Liver (tissue), 9 donors: ENCODE data around the gene SYCP2. TPM values are rescaled to one million over a fixed set of nuclear protein-coding genes. Genes with fewer than 3 reads are reported as not detected.

Experiments used
- DNase-seq: peaks from one replicate; pipeline ENCODE4 v3.0.0-alpha.2; 2017; ENCODE audit warnings: low spot score
- H3K27ac ChIP-seq, 2 donors: one replicate each; pipeline ENCODE4 v1.7.0; 2013; ENCODE audit warnings: inconsistent platforms in 2 of 2, low read length in 2 of 2, control low read depth in 1 of 2, low read depth in 1 of 2, mild to moderate bottlenecking in 1 of 2
- H3K27me3 ChIP-seq, 4 donors: one replicate each; pipeline versions ENCODE4 v1.6.1 to v1.7.0; 2013; ENCODE audit warnings: low read length in 3 of 4, inconsistent platforms in 1 of 4, mild to moderate bottlenecking in 1 of 4, moderate library complexity in 1 of 4; ENCODE audit not compliant: control insufficient read depth in 4 of 4, insufficient read depth in 4 of 4
- H3K36me3 ChIP-seq, 4 donors: one replicate each; pipeline versions ENCODE4 v1.6.1 to v1.7.0; 2013; ENCODE audit warnings: low read length in 3 of 4, mild to moderate bottlenecking in 3 of 4, low read depth in 1 of 4, moderate library complexity in 1 of 4; ENCODE audit not compliant: control insufficient read depth in 4 of 4, insufficient read depth in 3 of 4
- H3K4me1 ChIP-seq, 4 donors: one replicate each; pipeline versions ENCODE4 v1.6.1 to v1.7.0; 2013; ENCODE audit warnings: low read length in 3 of 4, mild to moderate bottlenecking in 3 of 4, moderate library complexity in 1 of 4; ENCODE audit not compliant: control insufficient read depth in 4 of 4, insufficient read depth in 4 of 4
- H3K4me3 ChIP-seq, 3 donors: one replicate each; pipeline versions ENCODE4 v1.6.1 to v1.7.0; 2013; ENCODE audit warnings: low read length in 3 of 3, control low read depth in 1 of 3, low read depth in 1 of 3, mild to moderate bottlenecking in 1 of 3
- H3K9ac ChIP-seq, 2 donors: one replicate each; pipeline ENCODE4 v1.7.0; 2013; ENCODE audit warnings: low read length in 2 of 2, mild to moderate bottlenecking in 2 of 2, moderate library complexity in 2 of 2, control low read depth in 1 of 2, low read depth in 1 of 2
- H3K9me3 ChIP-seq, 4 donors: one replicate each; pipeline versions ENCODE4 v1.6.1 to v1.7.0; 2013; ENCODE audit warnings: low read length in 3 of 4; ENCODE audit not compliant: control insufficient read depth in 4 of 4
- EGR1 ChIP-seq, 2 donors: IDR thresholded peaks; 2 replicates each; pipeline ENCODE4 v1.6.1; 2016 to 2018; ENCODE audit warnings: antibody characterized with exemption in 2 of 2, low read depth in 2 of 2
- FOXA1 ChIP-seq: IDR thresholded peaks from 2 replicates; pipeline ENCODE4 v1.6.1; 2016; ENCODE audit warnings: antibody characterized with exemption
- FOXA2 ChIP-seq: IDR thresholded peaks from 2 replicates; pipeline ENCODE4 v1.6.1; 2016; ENCODE audit warnings: antibody characterized with exemption
- GABPA ChIP-seq, 2 donors: IDR thresholded peaks in 1 of 2; conservative IDR thresholded peaks in 1 of 2; 2 replicates each; pipeline ENCODE4 v1.6.1; 2016; ENCODE audit warnings: antibody characterized with exemption in 2 of 2, mild to moderate bottlenecking in 1 of 2, moderate library complexity in 1 of 2
- HNF4A ChIP-seq, 2 donors: conservative IDR thresholded peaks; 2 replicates each; pipeline ENCODE4 v1.6.1; 2016; ENCODE audit warnings: antibody characterized with exemption in 2 of 2, mild to moderate bottlenecking in 2 of 2
- HNF4G ChIP-seq: IDR thresholded peaks from 2 replicates; pipeline ENCODE4 v1.6.1; 2016; ENCODE audit warnings: antibody characterized with exemption
- JUND ChIP-seq, 2 donors: IDR thresholded peaks; 2 replicates each; pipeline ENCODE4 v1.6.1; 2016; ENCODE audit warnings: antibody characterized with exemption in 2 of 2
- NR2F2 ChIP-seq: IDR thresholded peaks from 2 replicates; pipeline ENCODE4 v1.6.1; 2016; ENCODE audit warnings: antibody characterized with exemption
- RAD21 ChIP-seq, 2 donors: IDR thresholded peaks; 2 replicates each; pipeline ENCODE4 v1.6.1; 2016; ENCODE audit warnings: antibody characterized with exemption in 2 of 2, mild to moderate bottlenecking in 2 of 2
- REST ChIP-seq: IDR thresholded peaks from 2 replicates; pipeline ENCODE4 v1.6.1; 2016; ENCODE audit warnings: antibody characterized with exemption, mild to moderate bottlenecking
- RXRA ChIP-seq, 2 donors: IDR thresholded peaks; 2 replicates each; pipeline ENCODE4 v1.6.1; 2017 to 2018; ENCODE audit warnings: antibody characterized with exemption in 2 of 2, mild to moderate bottlenecking in 1 of 2
- SP1 ChIP-seq: IDR thresholded peaks from 2 replicates; pipeline ENCODE4 v1.6.1; 2018; ENCODE audit warnings: antibody characterized with exemption, mild to moderate bottlenecking
- TAF1 ChIP-seq: conservative IDR thresholded peaks from 2 replicates; pipeline ENCODE4 v1.6.1; 2016; ENCODE audit warnings: antibody characterized with exemption, mild to moderate bottlenecking
- YY1 ChIP-seq: IDR thresholded peaks from 2 replicates; pipeline ENCODE4 v1.6.1; 2016; ENCODE audit warnings: antibody characterized with exemption, mild to moderate bottlenecking
- WGBS: extraction: QIAGEN DNeasy Blood & Tissue Kit; methylation state at CpG from one replicate; pipeline ENCODE4 v1.1.7; 2013; 5-methylcytosine and 5-hydroxymethylcytosine counted together
- polyA plus RNA-seq, 2 donors: library from polyadenylated mRNA; stranded (reverse) in 1 of 2; unstranded in 1 of 2; fragments of 200-250 nt in 1 of 2; fragments of >200 nt in 1 of 2; fragmentation: Nextera tagmentation in 1 of 2; extraction: Ambion mirVana in 1 of 2; gene quantifications; one replicate each; pipeline versions ENCODE4 v1.2.1 to v1.2.3, GENCODE V29; 2013 to 2015
- total RNA-seq, 2 donors: library from RNA; depleted of rRNA; stranded (reverse); fragments of >200 nt; gene quantifications; one replicate each; pipeline ENCODE4 v1.2.3, GENCODE V29; 2014
- TF ChIP-seq, protein P1 (sequence below): IDR thresholded peaks from 2 replicates; pipeline ENCODE4 v1.6.1; 2016; ENCODE audit warnings: antibody characterized with exemption
- TF ChIP-seq, protein P2 (sequence below): IDR thresholded peaks from 2 replicates; pipeline ENCODE4 v1.6.1; 2016; ENCODE audit warnings: antibody characterized with exemption
- TF ChIP-seq, protein P3 (sequence below): IDR thresholded peaks from 2 replicates; pipeline ENCODE4 v1.6.1; 2016; ENCODE audit warnings: antibody characterized with exemption
- TF ChIP-seq, protein P4 (sequence below): fragments of 150-350 bp; IDR thresholded peaks from 2 replicates; pipeline ENCODE4 v1.5.1; 2017; ENCODE audit warnings: improper control_type of control experiment, low read depth, low read length; ENCODE audit not compliant: missing input control
- donor health status: healthy.
- donor health status: healthy.
- donor health status: healthy.
- donor health status: healthy.
- donor health status: healthy.

The SYCP2 gene
- total and polyA plus RNA-seq, 4 donors, result 0.07 to 0.84 (median 0.38) TPM

DNA sequence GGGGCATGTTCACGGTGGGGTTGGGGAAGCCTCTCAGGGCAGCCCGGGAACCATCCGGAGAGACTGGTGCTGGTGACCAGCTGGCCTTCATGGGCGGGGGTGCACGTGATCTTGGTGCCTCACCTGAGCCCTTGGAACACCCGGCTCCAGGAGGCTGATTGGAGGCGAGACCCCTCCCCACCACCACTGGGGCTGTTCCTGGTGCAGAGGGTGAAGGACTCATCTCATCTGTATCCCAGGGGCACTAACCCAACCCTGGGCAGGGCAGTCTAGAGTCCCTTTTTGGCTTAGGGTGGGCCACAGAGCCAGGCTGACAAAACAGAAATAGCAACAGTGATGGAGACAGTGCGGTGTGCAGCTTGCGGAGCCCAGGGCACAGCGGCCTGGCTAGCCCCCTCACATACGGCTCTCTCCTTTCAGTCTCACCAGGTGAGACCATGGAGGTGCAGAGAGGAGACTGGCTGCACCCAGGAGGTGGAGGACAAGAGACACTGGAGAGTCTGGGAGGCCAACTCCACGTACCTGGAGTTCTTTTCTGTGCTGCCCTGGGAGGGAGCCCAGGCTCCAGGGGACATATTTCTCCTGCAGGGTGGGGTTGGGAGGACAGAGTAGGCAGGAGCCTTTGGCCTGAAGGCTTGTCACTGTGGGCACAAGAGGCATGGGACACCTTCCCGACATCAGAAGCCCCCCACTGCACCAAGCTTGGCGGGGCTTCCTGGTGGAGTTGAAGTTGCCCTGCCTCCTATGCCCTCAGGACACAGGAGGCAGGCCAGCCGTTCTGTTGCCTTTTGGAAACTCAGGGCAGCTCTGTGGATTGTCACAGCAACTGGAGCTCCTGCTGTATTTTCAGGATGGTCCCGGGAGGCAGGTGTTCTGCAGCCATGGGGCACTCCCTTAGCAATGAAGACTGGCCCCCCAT lies 106.0 kb downstream of the SYCP2 start:
- H3K9ac ChIP-seq, result no peak overlapping the region
- TF ChIP-seq NR2F2 (no peak), EGR1 (IDR thresholded peaks at IDR 0.05; ENCODE audit: low read depth in 2 of 2) (no peak), REST (no peak), YY1 (no peak), FOXA1 (no peak), JUND (IDR thresholded peaks at IDR 0.05) (no peak), FOXA2 (no peak), TAF1 (no peak), SP1 (no peak), HNF4A (conservative IDR thresholded peaks at IDR 0.05) (no peak), RXRA (IDR thresholded peaks at IDR 0.05) (no peak), RAD21 (IDR thresholded peaks at IDR 0.05) (no peak), HNF4G (no peak), GABPA (IDR thresholded peaks at IDR 0.05 in 1 of 2, conservative IDR thresholded peaks at IDR 0.05 in 1 of 2) (no peak)
- TF ChIP-seq, protein P1, sequence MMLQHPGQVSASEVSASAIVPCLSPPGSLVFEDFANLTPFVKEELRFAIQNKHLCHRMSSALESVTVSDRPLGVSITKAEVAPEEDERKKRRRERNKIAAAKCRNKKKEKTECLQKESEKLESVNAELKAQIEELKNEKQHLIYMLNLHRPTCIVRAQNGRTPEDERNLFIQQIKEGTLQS, result no peak
- TF ChIP-seq, protein P2, sequence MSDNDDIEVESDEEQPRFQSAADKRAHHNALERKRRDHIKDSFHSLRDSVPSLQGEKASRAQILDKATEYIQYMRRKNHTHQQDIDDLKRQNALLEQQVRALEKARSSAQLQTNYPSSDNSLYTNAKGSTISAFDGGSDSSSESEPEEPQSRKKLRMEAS, result no peak
- TF ChIP-seq, protein P3, sequence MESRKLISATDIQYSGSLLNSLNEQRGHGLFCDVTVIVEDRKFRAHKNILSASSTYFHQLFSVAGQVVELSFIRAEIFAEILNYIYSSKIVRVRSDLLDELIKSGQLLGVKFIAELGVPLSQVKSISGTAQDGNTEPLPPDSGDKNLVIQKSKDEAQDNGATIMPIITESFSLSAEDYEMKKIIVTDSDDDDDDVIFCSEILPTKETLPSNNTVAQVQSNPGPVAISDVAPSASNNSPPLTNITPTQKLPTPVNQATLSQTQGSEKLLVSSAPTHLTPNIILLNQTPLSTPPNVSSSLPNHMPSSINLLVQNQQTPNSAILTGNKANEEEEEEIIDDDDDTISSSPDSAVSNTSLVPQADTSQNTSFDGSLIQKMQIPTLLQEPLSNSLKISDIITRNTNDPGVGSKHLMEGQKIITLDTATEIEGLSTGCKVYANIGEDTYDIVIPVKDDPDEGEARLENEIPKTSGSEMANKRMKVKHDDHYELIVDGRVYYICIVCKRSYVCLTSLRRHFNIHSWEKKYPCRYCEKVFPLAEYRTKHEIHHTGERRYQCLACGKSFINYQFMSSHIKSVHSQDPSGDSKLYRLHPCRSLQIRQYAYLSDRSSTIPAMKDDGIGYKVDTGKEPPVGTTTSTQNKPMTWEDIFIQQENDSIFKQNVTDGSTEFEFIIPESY, result no peak
- TF ChIP-seq, protein P4, sequence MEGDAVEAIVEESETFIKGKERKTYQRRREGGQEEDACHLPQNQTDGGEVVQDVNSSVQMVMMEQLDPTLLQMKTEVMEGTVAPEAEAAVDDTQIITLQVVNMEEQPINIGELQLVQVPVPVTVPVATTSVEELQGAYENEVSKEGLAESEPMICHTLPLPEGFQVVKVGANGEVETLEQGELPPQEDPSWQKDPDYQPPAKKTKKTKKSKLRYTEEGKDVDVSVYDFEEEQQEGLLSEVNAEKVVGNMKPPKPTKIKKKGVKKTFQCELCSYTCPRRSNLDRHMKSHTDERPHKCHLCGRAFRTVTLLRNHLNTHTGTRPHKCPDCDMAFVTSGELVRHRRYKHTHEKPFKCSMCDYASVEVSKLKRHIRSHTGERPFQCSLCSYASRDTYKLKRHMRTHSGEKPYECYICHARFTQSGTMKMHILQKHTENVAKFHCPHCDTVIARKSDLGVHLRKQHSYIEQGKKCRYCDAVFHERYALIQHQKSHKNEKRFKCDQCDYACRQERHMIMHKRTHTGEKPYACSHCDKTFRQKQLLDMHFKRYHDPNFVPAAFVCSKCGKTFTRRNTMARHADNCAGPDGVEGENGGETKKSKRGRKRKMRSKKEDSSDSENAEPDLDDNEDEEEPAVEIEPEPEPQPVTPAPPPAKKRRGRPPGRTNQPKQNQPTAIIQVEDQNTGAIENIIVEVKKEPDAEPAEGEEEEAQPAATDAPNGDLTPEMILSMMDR, result no peak

More for the DNA sequence above, 106.0 kb downstream of the SYCP2 start:
- WGBS, result 69% methylated on average over 16 of the region's 16 CpGs
- no peaks in the 10 kb centered on the region for H3K27me3 ChIP-seq
- no peaks in the 10 kb centered on the region for H3K4me1 ChIP-seq
- H3K4me3 ChIP-seq, result no peak overlapping the region
- H3K27ac ChIP-seq, result no peak overlapping the region
- no peaks in the 10 kb centered on the region for H3K9me3 ChIP-seq
- no peak for DNase-seq
- H3K36me3 ChIP-seq, result no peaks in the 10 kb centered on the region
